ENCODE data around the gene TCF23. TPM values are rescaled to one million over a fixed set of nuclear protein-coding genes. Genes with fewer than 3 reads are reported as not detected.

Gene TCF23
- total and polyA plus RNA-seq, 2 of the 4 experiments (the other 2 are of a cell fraction), result not detected

DNA sequence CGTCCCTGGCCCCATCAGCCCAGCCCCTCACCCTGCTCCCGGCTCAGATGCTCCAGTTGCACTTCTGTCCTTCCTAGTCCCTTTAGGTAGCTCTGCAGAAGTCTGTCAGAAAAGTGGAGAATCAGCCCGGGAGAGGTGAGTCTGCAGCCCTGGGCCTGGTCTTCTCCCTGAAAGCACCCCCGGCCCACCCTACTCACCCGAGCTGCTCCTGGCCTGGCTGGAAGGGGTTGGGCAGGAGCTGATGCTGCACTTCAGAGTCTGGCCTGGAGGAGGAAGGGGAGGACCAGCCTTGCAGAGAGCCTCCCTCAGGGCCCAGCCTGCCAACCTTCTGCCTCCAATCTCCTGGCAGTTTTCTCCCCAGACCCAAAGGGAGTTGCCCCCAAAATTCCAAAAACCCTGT, 46.5 kb upstream of the TCF23 start:
- intact Hi-C loops (cut with micrococcal nuclease) (no loop called here), in situ Hi-C loops (cut with MboI; ENCODE audit: low sequenced_read_pairs) (loop anchor here (5.0 kb wide), 1 partner anchor 95 kb away; no protein-coding TSS in a partner anchor), dilution Hi-C loops (cut with HindIII; ENCODE audit: low sequenced_read_pairs, unreplicated experiment) (no loop called here)
- no peak overlapping the region for H3K4ac ChIP-seq (ENCODE audit: low read depth, low read length)
- no peak overlapping the region for H3K14ac ChIP-seq (replicated peaks; ENCODE audit: low read depth, low read length)
- H4K5ac ChIP-seq (ENCODE audit: low read depth, low read length), result no peak overlapping the region
- no peaks in the 10 kb centered on the region for H3K4me1 ChIP-seq (ENCODE audit: control insufficient read depth, insufficient read depth, low read length)
- H3K56ac ChIP-seq (ENCODE audit: extremely low read depth, insufficient read depth, low read length), result no peak overlapping the region
- H2BK20ac ChIP-seq (ENCODE audit: low read depth, low read length), result no peak overlapping the region
- H3K36me3 ChIP-seq (ENCODE audit: control insufficient read depth, insufficient read depth, low read length), result no peaks in the 10 kb centered on the region
- no peaks in the 10 kb centered on the region for H3K79me1 ChIP-seq (ENCODE audit: low read depth in 1 of 2, low read length in 2 of 2)
- H2BK15ac ChIP-seq (ENCODE audit: low read depth, low read length), result no peak overlapping the region
- ATAC-seq (ENCODE audit: low read depth) (no peak), DNase-seq (no peak)
- BruUV-seq (replicated peaks), result no TSS peak
- no peaks in the 10 kb centered on the region for H4K20me1 ChIP-seq (ENCODE audit: insufficient read depth, low read length)
- no peak overlapping the region for H2AFZ ChIP-seq (replicated peaks; ENCODE audit: low read length, poor library complexity)
- POLR2A ChIA-PET (ENCODE audit: unreplicated experiment), result no interaction called here
- no peak overlapping the region for H3K4me3 ChIP-seq (ENCODE audit: insufficient read depth, low read depth, low read length)
- H3K23ac ChIP-seq (ENCODE audit: low read depth, low read length), result no peak overlapping the region
- peaks cover 38% of the 10 kb centered on the region for H3K27me3 ChIP-seq (ENCODE audit: control insufficient read depth, insufficient read depth, low read length)
- no peak overlapping the region for H3K27ac ChIP-seq (ENCODE audit: insufficient read depth, low read length)
- H2BK120ac ChIP-seq (ENCODE audit: low read depth, low read length), result no peak overlapping the region
- H3K9ac ChIP-seq (ENCODE audit: low read depth, low read length), result no peak overlapping the region
- H3K9me1 ChIP-seq (ENCODE audit: insufficient read depth, low read length), result no peaks in the 10 kb centered on the region
- 67% methylated on average over 1 of the region's 5 CpGs; no CpG with 5 or more reads in 1 of the 2 experiments for WGBS, 2 experiments (ENCODE audit: extremely low coverage in 2 of 2, insufficient read length in 1 of 2)
- H3K9me3 ChIP-seq (ENCODE audit: control insufficient read depth, insufficient read depth, low read length), result no peaks in the 10 kb centered on the region
- TF ChIP-seq BHLHE40 (IDR thresholded peaks at IDR 0.05; ENCODE audit: low read depth, low read length) (no peak), MAZ (IDR thresholded peaks at IDR 0.05; ENCODE audit: borderline replicate concordance, low read depth, low read length) (no peak), RCOR1 (IDR thresholded peaks at IDR 0.05; ENCODE audit: insufficient replicate concordance, low read length) (no peak), MXI1 (IDR thresholded peaks at IDR 0.05; ENCODE audit: borderline replicate concordance, low read depth, low read length) (no peak), CHD1 (IDR thresholded peaks at IDR 0.05; ENCODE audit: low read depth, low read length) (no peak), POLR2A (IDR thresholded peaks at IDR 0.05; ENCODE audit: low read depth, low read length) (no peak), CEBPB (IDR thresholded peaks at IDR 0.05; ENCODE audit: low read depth, low read length) (no peak), RFX5 (IDR thresholded peaks at IDR 0.05; ENCODE audit: low read depth, low read length) (no peak), MAFK (IDR thresholded peaks at IDR 0.05; ENCODE audit: low read depth, low read length) (no peak), SMC3 (IDR thresholded peaks at IDR 0.05; ENCODE audit: low read depth, low read length) (no peak), NFE2L2 (IDR thresholded peaks at IDR 0.05; ENCODE audit: low read depth, low read length) (no peak)
- TF ChIP-seq, protein P1, sequence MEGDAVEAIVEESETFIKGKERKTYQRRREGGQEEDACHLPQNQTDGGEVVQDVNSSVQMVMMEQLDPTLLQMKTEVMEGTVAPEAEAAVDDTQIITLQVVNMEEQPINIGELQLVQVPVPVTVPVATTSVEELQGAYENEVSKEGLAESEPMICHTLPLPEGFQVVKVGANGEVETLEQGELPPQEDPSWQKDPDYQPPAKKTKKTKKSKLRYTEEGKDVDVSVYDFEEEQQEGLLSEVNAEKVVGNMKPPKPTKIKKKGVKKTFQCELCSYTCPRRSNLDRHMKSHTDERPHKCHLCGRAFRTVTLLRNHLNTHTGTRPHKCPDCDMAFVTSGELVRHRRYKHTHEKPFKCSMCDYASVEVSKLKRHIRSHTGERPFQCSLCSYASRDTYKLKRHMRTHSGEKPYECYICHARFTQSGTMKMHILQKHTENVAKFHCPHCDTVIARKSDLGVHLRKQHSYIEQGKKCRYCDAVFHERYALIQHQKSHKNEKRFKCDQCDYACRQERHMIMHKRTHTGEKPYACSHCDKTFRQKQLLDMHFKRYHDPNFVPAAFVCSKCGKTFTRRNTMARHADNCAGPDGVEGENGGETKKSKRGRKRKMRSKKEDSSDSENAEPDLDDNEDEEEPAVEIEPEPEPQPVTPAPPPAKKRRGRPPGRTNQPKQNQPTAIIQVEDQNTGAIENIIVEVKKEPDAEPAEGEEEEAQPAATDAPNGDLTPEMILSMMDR (conservative IDR thresholded peaks at IDR 0.05; ENCODE audit: low read depth, low read length), result no peak
- TF ChIP-seq, protein P2, sequence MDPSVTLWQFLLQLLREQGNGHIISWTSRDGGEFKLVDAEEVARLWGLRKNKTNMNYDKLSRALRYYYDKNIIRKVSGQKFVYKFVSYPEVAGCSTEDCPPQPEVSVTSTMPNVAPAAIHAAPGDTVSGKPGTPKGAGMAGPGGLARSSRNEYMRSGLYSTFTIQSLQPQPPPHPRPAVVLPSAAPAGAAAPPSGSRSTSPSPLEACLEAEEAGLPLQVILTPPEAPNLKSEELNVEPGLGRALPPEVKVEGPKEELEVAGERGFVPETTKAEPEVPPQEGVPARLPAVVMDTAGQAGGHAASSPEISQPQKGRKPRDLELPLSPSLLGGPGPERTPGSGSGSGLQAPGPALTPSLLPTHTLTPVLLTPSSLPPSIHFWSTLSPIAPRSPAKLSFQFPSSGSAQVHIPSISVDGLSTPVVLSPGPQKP (IDR thresholded peaks at IDR 0.05; ENCODE audit: borderline replicate concordance, low read depth, low read length), result no peak
- no peak overlapping the region for H4K8ac ChIP-seq (ENCODE audit: low read depth in 2 of 2, low read length in 2 of 2)
- no peak overlapping the region for H3K18ac ChIP-seq (ENCODE audit: low read depth, low read length)
- H2AK5ac ChIP-seq (ENCODE audit: low read depth, low read length), result no peak overlapping the region
- H2AK9ac ChIP-seq (replicated peaks; ENCODE audit: low read depth, low read length, poor library complexity), result no peak overlapping the region
- no peak overlapping the region for H2BK5ac ChIP-seq (ENCODE audit: low read depth, low read length, poor library complexity, severe bottlenecking)
- no peak overlapping the region for H4K91ac ChIP-seq (ENCODE audit: insufficient read depth, low read depth, low read length)
- H3K4me2 ChIP-seq (ENCODE audit: low read depth, low read length), result no peak overlapping the region
- CTCF ChIA-PET, result interaction anchor here (0.9 kb wide), 1 partner anchor 90 kb away, joined by 4 read pairs; no protein-coding TSS in a partner anchor
